Measurements from ENCODE around the gene NIM1K. TPM values are rescaled to one million over a fixed set of nuclear protein-coding genes. Genes with fewer than 3 reads are reported as not detected.
"Not testable (repeated sequence)": the region's sequence is repeated elsewhere in the genome, so short reads cannot be mapped to it uniquely, and the experiment has no call there.

NIM1K gene
- total and polyA plus RNA-seq, 2 donors from 2014 or later = 0.32 to 0.60 TPM

DNA sequence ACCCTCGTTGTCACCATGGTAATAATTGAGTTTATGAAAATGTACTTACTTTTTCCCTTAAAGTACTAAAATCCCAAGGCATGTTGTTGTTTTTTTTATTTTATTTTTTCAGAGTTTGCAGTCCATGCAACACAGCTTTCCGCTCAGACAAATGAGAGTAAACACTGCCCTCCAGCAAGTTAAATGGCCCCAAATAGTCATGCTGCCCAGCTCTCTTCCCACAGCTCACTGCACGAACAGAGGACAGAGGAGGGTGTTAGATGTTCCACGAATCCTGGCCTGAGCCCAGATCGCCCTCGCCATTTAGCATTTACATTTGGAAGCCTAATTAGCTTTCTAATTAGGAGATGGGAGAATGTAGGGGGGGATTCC, 1.9 kb downstream of the NIM1K start:
- Histone ChIP-seq H3K27ac (ENCODE audit: low read depth in 2 of 2, low read length in 2 of 2) (no peak overlapping the region), H3K4me3 (ENCODE audit: low read length in 3 of 3) (peak overlapping the region in 1 of 3 donors; percentile 34), H3K4me1 (ENCODE audit: control insufficient read depth in 2 of 3, insufficient read depth in 2 of 3, low read depth in 1 of 3, low read length in 3 of 3) (peaks cover 3 to 12% (median 4%) of the 10 kb centered on the region in 3 donors), H3K27me3 (ENCODE audit: control insufficient read depth, insufficient read depth, low read length) (no peaks in the 10 kb centered on the region), H3K36me3 (ENCODE audit: control insufficient read depth in 2 of 3, insufficient read depth in 3 of 3, low read length in 3 of 3) (no peaks in the 10 kb centered on the region), H3K9me3 (ENCODE audit: control insufficient read depth in 2 of 3, insufficient read depth in 1 of 3, low read length in 3 of 3) (no peaks in the 10 kb centered on the region), H3K9ac (ENCODE audit: low read length in 3 of 3) (no peak overlapping the region)
- intact Hi-C loops (cut with DNase I) = no loop called here
- DNase-seq (no peak), FAIRE-seq (no peak)
- TF ChIP-seq, protein P1, sequence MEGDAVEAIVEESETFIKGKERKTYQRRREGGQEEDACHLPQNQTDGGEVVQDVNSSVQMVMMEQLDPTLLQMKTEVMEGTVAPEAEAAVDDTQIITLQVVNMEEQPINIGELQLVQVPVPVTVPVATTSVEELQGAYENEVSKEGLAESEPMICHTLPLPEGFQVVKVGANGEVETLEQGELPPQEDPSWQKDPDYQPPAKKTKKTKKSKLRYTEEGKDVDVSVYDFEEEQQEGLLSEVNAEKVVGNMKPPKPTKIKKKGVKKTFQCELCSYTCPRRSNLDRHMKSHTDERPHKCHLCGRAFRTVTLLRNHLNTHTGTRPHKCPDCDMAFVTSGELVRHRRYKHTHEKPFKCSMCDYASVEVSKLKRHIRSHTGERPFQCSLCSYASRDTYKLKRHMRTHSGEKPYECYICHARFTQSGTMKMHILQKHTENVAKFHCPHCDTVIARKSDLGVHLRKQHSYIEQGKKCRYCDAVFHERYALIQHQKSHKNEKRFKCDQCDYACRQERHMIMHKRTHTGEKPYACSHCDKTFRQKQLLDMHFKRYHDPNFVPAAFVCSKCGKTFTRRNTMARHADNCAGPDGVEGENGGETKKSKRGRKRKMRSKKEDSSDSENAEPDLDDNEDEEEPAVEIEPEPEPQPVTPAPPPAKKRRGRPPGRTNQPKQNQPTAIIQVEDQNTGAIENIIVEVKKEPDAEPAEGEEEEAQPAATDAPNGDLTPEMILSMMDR (IDR thresholded peaks at IDR 0.05; ENCODE audit: borderline replicate concordance, extremely low read depth, insufficient read depth) = no peak

DNA sequence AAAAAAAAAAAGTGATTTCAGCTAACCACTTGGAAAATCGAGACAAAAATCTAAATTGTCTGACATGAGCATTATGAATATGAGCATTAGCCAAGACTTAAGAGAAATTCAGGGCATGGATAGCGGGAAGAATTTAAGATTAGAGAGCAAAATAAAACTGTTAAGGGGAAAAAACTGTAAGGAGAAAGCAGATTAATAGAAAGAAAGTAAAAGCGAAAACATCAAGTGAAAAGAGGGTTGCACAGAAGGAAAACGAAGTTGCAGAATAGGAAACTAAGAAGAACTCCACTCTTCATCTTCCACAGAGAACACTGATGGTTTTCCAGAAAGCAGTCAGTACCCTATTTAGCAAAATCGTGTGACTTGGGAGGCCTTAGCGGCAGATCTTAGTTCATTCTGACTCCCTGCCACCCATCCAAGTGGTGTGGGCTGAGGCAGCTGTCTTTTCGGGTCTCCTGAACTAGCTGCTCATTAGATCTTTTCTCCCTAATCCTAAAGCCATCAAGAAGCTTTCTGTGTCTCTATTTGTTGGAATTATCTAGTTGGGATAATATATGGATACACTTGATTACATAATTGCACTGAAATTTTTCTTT, 3.7 kb downstream of the NIM1K start:
- Histone ChIP-seq H3K36me3 (ENCODE audit: control insufficient read depth in 2 of 3, insufficient read depth in 3 of 3, low read length in 3 of 3) (no peaks in the 10 kb centered on the region), H3K9me3 (ENCODE audit: control insufficient read depth in 2 of 3, insufficient read depth in 1 of 3, low read length in 3 of 3) (no peaks in the 10 kb centered on the region), H3K9ac (ENCODE audit: low read length in 3 of 3) (no peak overlapping the region), H3K27me3 (ENCODE audit: control insufficient read depth, insufficient read depth, low read length) (no peaks in the 10 kb centered on the region), H3K27ac (ENCODE audit: low read depth in 2 of 2, low read length in 2 of 2) (no peak overlapping the region), H3K4me3 (ENCODE audit: low read length in 3 of 3) (no peak overlapping the region), H3K4me1 (ENCODE audit: control insufficient read depth in 2 of 3, insufficient read depth in 2 of 3, low read depth in 1 of 3, low read length in 3 of 3) (peaks cover 3 to 12% (median 4%) of the 10 kb centered on the region in 3 donors)
- intact Hi-C loops (cut with DNase I) = no loop called here
- TF ChIP-seq, protein P1 (IDR thresholded peaks at IDR 0.05; ENCODE audit: borderline replicate concordance, extremely low read depth, insufficient read depth) = no peak
- no peak for FAIRE-seq
- no peak for DNase-seq

DNA sequence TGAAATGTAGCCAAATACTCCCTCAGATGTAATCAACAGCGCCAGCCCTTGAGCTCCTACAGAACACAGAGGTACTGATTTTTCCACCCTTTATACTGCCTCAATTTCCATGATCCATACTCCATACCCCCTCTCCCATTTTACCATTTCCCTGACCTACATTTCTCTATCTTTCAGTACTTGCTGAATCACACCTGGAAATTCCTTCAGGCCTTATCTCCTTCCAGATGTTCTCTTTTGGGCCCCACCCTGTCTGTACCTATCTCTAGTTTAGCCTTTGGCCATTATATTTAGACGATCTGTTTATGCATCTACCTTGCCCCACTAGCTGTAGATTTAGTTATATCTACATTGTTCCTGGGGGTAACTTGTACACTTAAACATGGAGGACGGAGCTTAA, 5.5 kb downstream of the NIM1K start:
- Histone ChIP-seq H3K4me1 (ENCODE audit: control insufficient read depth in 2 of 3, insufficient read depth in 2 of 3, low read depth in 1 of 3, low read length in 3 of 3) (peaks cover 1 to 7% (median 3%) of the 10 kb centered on the region in 3 donors), H3K27ac (ENCODE audit: low read depth in 2 of 2, low read length in 2 of 2) (no peak overlapping the region), H3K9ac (ENCODE audit: low read length in 3 of 3) (no peak overlapping the region), H3K9me3 (ENCODE audit: control insufficient read depth in 2 of 3, insufficient read depth in 1 of 3, low read length in 3 of 3) (no peaks in the 10 kb centered on the region), H3K36me3 (ENCODE audit: control insufficient read depth in 2 of 3, insufficient read depth in 3 of 3, low read length in 3 of 3) (no peaks in the 10 kb centered on the region), H3K4me3 (ENCODE audit: low read length in 3 of 3) (no peak overlapping the region), H3K27me3 (ENCODE audit: control insufficient read depth, insufficient read depth, low read length) (no peaks in the 10 kb centered on the region)
- TF ChIP-seq, protein P1 (IDR thresholded peaks at IDR 0.05; ENCODE audit: borderline replicate concordance, extremely low read depth, insufficient read depth) = no peak
- DNase-seq (no peak), FAIRE-seq (no peak)
- intact Hi-C loops (cut with DNase I) = no loop called here

DNA sequence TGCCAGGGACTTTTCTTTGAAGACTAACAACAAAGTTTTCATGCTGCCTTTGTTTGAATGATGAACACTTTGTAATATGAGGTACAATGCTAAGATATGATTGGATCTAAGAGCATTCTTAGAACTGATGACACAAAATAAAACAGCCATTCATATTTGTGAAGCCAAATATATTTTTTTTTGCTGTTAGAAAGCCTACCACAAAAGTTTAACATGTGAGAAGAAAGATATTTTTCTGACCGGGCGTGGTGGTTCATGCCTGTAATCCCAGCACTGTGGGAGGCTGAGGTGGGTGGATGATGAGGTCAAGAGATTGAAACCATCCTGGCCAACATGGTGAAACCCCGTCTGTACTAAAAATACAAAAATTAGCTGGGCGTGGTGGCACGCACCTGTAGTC, 9.4 kb downstream of the NIM1K start:
- not testable (repeated sequence) for FAIRE-seq; H3K36me3 ChIP-seq (ENCODE audit: control insufficient read depth in 2 of 3, insufficient read depth in 3 of 3, low read length in 3 of 3)

More for the DNA sequence above, 9.4 kb downstream of the NIM1K start:
- H3K27ac ChIP-seq (ENCODE audit: low read depth in 2 of 2, low read length in 2 of 2); H3K4me1 ChIP-seq (ENCODE audit: control insufficient read depth in 2 of 3, insufficient read depth in 2 of 3, low read depth in 1 of 3, low read length in 3 of 3); H3K9ac ChIP-seq (ENCODE audit: low read length in 3 of 3); H3K9me3 ChIP-seq (ENCODE audit: control insufficient read depth in 2 of 3, insufficient read depth in 1 of 3, low read length in 3 of 3); intact Hi-C loops (cut with DNase I); H3K4me3 ChIP-seq (ENCODE audit: low read length in 3 of 3); H3K27me3 ChIP-seq (ENCODE audit: control insufficient read depth, insufficient read depth, low read length); DNase-seq: not testable (repeated sequence)

Data from kidney (tissue), 14 donors.